ENCODE measurements around the gene SUPT4H1. TPM values are rescaled to one million over a fixed set of nuclear protein-coding genes. Genes with fewer than 3 reads are reported as not detected.

SUPT4H1 gene
- total and polyA plus RNA-seq, 9 of the 15 experiments (the other 6 are each of a cell fraction or from before 2014, with no cell fraction given): 62.1 to 320 (median 117) TPM

GRCh38 chr17:58327363-58328194, 24.4 kb downstream of the SUPT4H1 start (continued):
- no peak for TF ChIP-seq PTRF (tag; IDR thresholded peaks at IDR 0.05)
- TF ChIP-seq ZBTB40 (IDR thresholded peaks at IDR 0.05): no peak
- 0 out of 2 replicates have a peak, but pooled peaks have one; percentile 6 for TF ChIP-seq ZBTB40 (CRISPR knock-in tag; IDR thresholded peaks at IDR 0.05)
- TF ChIP-seq ZNF280B (CRISPR knock-in tag; IDR thresholded peaks at IDR 0.05): no peak
- no peak for TF ChIP-seq PHF21A (IDR thresholded peaks at IDR 0.05; ENCODE audit: borderline replicate concordance, low read depth)
- no peak; the same call in 1 of the 2 replicates for TF ChIP-seq ZNF740 (CRISPR knock-in tag; IDR thresholded peaks at IDR 0.05)
- TF ChIP-seq ZNF740 (tag; IDR thresholded peaks at IDR 0.05): no peak
- peak; percentile 81; the same call in 1 of the 2 replicates for TF ChIP-seq ZNF609 (CRISPR knock-in tag; IDR thresholded peaks at IDR 0.05; ENCODE audit: borderline replicate concordance)
- no peak for TF ChIP-seq MCM3 (IDR thresholded peaks at IDR 0.05)
